AG09319 (cell line): ENCODE results near the gene GPATCH2.

Experiments
- DNase-seq: peaks from one replicate; pipeline ENCODE4 v3.0.0-alpha.2; 2010; ENCODE audit warnings: low read depth; ENCODE audit errors: extremely low read depth
- TF ChIP-seq, protein P1 (sequence below): IDR thresholded peaks from 2 replicates; pipeline ENCODE4 v1.5.1; 2011; ENCODE audit warnings: low read depth, mild to moderate bottlenecking, inconsistent platforms, low read length, moderate library complexity

GPATCH2 gene

DNA sequence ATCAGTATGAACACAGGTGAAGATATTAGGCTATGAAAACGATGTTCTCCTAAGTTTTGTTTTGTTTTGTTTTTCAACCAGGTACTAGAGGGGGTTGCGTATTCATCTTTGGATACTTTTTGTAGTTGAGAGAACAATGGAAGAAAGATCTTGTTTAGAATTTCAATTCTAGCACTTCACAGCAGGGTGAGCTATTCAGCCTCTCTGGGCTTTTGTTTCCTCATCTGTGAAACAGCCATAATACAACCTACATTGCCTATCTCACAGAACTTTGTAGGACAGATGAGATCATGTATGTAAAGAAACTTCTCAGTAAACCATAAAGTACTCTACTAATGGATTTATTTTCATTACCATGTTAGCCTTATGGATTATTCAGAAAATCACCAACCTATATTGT is 199.5 kb downstream of the GPATCH2 start:
- DNase-seq = no peak
- TF ChIP-seq, protein P1, sequence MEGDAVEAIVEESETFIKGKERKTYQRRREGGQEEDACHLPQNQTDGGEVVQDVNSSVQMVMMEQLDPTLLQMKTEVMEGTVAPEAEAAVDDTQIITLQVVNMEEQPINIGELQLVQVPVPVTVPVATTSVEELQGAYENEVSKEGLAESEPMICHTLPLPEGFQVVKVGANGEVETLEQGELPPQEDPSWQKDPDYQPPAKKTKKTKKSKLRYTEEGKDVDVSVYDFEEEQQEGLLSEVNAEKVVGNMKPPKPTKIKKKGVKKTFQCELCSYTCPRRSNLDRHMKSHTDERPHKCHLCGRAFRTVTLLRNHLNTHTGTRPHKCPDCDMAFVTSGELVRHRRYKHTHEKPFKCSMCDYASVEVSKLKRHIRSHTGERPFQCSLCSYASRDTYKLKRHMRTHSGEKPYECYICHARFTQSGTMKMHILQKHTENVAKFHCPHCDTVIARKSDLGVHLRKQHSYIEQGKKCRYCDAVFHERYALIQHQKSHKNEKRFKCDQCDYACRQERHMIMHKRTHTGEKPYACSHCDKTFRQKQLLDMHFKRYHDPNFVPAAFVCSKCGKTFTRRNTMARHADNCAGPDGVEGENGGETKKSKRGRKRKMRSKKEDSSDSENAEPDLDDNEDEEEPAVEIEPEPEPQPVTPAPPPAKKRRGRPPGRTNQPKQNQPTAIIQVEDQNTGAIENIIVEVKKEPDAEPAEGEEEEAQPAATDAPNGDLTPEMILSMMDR = no peak; the same call in 1 of the 2 replicates

DNA sequence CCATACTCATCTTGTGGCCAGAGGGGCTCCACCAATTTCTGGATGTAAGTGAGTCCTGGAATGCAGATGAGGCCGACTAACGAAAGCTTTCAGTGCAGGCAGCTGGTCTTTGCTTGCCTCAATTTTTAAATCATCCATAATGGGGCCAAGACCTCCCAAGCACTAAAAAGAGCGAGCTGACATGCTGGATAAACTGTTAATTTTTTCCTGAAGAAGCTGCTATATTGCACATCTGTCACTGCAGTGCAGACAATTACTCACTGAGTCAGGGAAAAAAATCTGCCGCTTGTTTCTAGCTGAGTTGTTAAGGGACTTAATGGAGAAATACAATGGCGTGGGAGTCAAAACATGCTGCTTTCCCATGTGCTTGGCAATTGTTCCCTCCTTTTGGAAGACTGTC is 205.5 kb downstream of the GPATCH2 start:
- TF ChIP-seq, protein P1 = no peak
- no peak for DNase-seq

DNA sequence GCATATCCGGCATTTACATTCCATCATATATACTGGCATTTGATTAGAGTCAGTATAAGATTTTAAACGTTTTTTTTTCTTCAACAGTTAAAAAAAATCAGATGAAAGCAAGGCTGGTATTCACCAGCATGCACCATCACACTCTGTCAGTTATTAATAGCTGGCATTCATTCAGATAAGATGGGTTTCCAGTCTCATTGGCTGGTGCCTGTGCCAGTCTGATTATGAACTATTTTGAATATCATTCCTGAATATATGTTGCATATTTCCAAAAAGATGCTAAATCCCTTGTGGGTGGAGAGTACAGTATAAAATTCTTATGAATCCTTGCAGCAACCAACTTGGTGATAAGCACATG is 211.7 kb downstream of the GPATCH2 start:
- DNase-seq = no peak
- TF ChIP-seq, protein P1 = no peak

DNA sequence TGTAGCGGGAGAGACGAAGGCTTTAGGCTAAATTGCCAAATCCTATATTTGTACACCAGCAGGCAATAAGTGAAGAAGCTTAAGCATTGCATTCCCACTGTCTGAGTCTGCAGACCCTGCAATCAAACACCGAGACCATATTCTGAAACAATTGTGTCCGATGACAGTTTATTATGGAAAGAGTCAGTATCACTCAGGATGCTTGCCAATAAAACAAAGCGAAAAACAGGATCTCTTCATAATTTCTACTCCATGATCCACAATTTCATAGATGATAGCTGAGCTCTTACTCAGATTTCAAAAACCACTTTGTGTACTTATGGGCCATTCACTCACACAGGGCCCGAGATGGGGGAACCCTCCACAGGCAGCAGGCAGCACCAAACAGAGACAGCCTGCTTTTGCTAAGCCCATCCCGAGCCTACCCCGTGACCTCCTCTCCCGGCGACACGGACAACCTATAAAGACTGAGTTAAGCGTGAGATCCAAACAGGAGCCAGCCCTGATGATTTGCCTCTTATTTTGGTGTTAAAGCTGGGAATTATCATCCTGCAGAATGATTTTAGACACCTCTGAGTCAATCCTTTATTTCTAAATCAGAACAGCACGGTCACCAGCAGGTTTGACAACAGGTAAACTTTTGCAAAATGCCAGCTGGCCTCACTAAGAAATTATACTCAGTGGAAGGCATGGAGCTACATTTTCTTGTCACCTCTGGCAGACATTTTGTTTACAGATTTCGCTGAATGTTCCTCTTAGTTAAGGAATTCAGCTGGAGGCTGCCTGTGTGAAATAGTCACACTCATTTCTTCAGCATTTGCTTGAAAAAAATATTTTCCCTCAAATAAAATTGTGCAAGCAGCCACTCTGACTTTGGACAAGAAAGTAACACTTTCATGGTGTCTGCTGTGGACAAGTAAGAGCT is 212.4 kb downstream of the GPATCH2 start:
- TF ChIP-seq, protein P1 = no peak
- DNase-seq = no peak

DNA sequence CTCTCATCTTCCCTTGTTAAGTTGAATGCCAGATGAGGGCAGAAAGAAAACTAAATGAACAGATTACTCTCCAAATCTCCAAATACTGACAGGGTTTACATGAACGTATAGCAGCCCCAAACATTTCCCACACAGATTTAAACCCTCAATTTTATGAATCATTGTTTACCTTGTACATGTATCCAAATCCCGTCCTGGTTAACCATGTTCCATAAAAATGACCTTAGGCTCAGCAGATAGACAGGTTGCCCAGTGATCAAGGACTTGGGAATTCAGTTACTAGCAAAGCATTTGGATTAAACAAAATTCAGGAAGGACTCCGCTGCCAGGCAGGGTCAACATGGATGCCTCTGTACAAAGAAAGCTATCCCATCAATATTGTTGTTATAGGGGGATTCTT is 213.5 kb downstream of the GPATCH2 start:
- DNase-seq = no peak
- TF ChIP-seq, protein P1 = no peak

DNA sequence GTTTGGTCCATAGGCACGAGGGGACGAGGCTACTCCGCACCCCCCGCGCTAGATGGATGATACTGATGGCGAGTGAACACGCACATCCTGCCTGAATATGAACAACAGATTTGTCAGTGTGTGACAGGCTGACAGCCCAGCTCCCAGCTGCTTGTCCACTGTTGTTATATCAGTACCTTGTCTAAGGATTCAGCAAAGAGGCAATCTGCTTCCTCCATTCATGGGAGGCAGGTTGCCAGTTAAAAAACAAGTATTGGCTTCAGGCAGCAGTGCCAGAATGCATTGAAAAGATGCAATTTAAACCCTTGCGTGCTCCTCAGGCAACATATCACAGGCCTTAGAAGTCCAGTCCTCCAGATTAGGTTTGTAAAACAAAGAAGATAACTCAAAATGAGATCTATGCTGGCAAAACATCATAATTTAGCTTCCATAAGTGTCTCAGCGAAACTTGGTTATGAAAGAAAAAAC is 223.3 kb downstream of the GPATCH2 start:
- DNase-seq = no peak
- TF ChIP-seq, protein P1 = no peak

DNA sequence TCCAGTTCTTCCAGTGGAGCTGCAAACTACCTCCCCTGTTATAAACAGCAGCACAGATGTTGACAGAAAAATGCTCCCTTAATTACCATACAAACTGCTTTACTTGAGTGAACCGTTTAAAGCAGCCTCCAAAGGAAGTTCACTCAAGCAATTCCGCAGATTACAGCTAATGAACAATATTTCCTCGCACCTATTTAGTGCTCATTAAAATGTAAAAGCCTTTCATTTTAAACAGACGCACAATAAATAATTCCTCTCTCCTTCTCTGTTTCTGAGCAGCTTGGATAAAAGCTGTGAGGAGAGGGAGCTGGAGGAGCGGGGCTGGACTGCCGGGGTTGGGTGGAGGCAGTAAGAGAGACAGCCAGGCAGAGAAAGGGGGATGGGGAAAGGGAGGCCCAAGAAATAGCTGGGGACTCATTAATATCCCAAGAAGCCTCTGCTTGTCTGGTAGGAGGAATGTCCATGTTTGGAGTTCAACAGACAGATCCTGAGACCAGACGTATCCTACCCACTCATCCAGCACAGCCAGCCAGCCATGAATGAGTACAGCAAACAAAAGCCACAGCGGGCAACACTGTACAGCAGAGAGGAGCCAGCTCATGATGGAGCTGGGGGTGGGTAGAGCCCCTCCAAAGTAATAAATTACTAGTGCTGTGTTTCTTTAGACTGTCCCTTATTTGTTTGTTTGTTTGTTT is 227.7 kb downstream of the GPATCH2 start:
- DNase-seq = no peak
- TF ChIP-seq, protein P1 = no peak
